ENCODE data around the gene CLEC20A. TPM values are rescaled to one million over a fixed set of nuclear protein-coding genes. Genes with fewer than 3 reads are reported as not detected.

CLEC20A gene
- total RNA-seq, 2 experiments from 2014 or later, result not detected

DNA sequence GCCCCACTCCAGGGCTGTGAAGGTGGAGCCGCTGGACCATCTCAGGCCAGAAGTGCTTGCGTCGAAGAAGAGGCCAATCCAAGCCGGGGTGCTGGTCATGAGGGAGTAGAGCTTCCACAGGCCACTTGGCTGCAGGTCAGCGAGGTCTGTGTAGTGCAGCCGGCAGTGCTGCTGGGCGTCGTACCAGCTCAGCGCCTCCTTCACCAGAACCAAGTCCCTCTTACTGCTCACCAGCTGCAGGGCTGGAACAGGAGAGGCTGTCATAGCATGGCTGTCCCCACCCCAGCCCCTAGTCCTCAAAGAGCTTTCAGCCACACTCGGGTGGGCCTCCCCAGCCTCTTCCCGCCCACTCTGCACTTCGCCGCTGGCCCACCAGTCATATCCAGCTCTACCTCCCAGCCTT lies 2.2 kb downstream of the CLEC20A start:
- intact Hi-C loops (cut with micrococcal nuclease), result no loop called here
- Mint-ChIP-seq H3K27ac (no peak overlapping the region), H3K4me3 (no peak overlapping the region), H3K27me3 (ENCODE audit: low read depth) (no peaks in the 10 kb centered on the region), H3K4me1 (ENCODE audit: low read depth) (no peaks in the 10 kb centered on the region), H3K36me3 (ENCODE audit: low read depth) (no peaks in the 10 kb centered on the region), H3K9me3 (no peaks in the 10 kb centered on the region)
- no peak for DNase-seq
- CTCF ChIA-PET, result interaction anchor here (0.6 to 0.8 kb wide), 2 partner anchors 41 to 195 kb away, joined by 3 to 5 read pairs; no protein-coding TSS in a partner anchor

DNA sequence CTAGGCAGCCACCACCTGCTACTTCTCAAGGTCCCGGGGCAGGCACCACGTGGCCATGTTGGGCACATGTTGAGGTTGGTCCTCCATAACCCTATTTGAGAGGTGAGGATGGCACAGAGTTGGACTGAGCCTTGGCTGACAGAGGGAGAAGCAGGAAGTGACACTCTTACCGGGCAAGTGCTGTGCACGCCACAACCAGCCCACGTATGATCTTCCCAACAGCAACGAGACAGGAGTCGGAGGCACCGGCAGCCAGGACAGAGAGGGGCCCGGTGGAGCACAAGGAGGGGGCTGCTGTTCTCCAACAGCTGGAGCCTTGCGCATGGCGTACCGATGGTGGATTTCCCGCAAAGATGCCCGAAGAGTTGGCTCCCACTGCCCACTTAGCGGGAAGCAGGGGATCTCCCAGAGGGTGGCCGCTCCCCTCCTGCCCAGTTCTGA lies 3.4 kb downstream of the CLEC20A start:
- Mint-ChIP-seq H3K4me1 (ENCODE audit: low read depth) (no peaks in the 10 kb centered on the region), H3K4me3 (no peak overlapping the region), H3K27me3 (ENCODE audit: low read depth) (peaks cover 5% of the 10 kb centered on the region), H3K27ac (no peak overlapping the region), H3K36me3 (ENCODE audit: low read depth) (no peaks in the 10 kb centered on the region), H3K9me3 (no peaks in the 10 kb centered on the region)
- no peak for DNase-seq
- intact Hi-C loops (cut with micrococcal nuclease), result no loop called here
- CTCF ChIA-PET, result no interaction called here

- H3K27ac Mint-ChIP-seq, result no peak overlapping the region
- H3K4me1 Mint-ChIP-seq (ENCODE audit: low read depth), result no peaks in the 10 kb centered on the region
- no peaks in the 10 kb centered on the region for H3K9me3 Mint-ChIP-seq
- CTCF ChIA-PET, result no interaction called here
- intact Hi-C loops (cut with micrococcal nuclease), result no loop called here
- peaks cover 13% of the 10 kb centered on the region for H3K27me3 Mint-ChIP-seq (ENCODE audit: low read depth)
- no peak for DNase-seq
- no peak overlapping the region for H3K4me3 Mint-ChIP-seq
- H3K36me3 Mint-ChIP-seq (ENCODE audit: low read depth), result no peaks in the 10 kb centered on the region
Observed at GRCh38 chr1:178492341-178492740, 4.4 kb downstream of the CLEC20A start.

DNA sequence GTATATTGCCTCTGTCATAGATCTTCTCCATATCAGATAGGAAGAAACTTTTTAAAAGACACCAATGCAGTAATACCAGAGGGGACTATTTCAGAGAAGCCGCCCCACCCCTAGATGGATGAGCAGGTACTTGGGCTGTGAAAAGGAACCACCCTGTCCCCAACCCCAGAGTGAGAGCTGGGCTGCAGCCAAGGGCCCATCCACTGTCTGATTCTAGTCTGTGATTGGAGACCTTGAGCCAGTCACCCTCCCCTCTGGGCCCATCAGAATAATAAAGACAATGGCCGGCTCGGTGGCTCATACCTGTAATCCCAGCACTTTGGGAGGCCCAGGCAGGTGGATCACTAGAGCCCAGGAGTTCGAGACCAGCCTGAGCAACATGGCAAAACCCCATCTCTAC lies 5.0 kb downstream of the CLEC20A start:
- Mint-ChIP-seq H3K9me3 (no peaks in the 10 kb centered on the region), H3K27me3 (ENCODE audit: low read depth) (peaks cover 14% of the 10 kb centered on the region), H3K36me3 (ENCODE audit: low read depth) (no peaks in the 10 kb centered on the region), H3K27ac (no peak overlapping the region), H3K4me3 (no peak overlapping the region), H3K4me1 (ENCODE audit: low read depth) (no peaks in the 10 kb centered on the region)
- DNase-seq, result no peak
- CTCF ChIA-PET, result no interaction called here
- intact Hi-C loops (cut with micrococcal nuclease), result no loop called here

- intact Hi-C loops (cut with micrococcal nuclease), result no loop called here
- Mint-ChIP-seq H3K27ac (no peak overlapping the region), H3K4me3 (no peak overlapping the region), H3K27me3 (ENCODE audit: low read depth) (peaks cover 15% of the 10 kb centered on the region), H3K9me3 (no peaks in the 10 kb centered on the region), H3K36me3 (ENCODE audit: low read depth) (no peaks in the 10 kb centered on the region), H3K4me1 (ENCODE audit: low read depth) (no peaks in the 10 kb centered on the region)
- no peak for DNase-seq
- CTCF ChIA-PET, result no interaction called here
Observed at GRCh38 chr1:178490967-178491366, 5.8 kb downstream of the CLEC20A start.

GRCh38 chr1:178490136-178490535 lies 6.6 kb downstream of the CLEC20A start:
- intact Hi-C loops (cut with micrococcal nuclease), result no loop called here
- H3K4me1 Mint-ChIP-seq (ENCODE audit: low read depth), result no peaks in the 10 kb centered on the region

DNA sequence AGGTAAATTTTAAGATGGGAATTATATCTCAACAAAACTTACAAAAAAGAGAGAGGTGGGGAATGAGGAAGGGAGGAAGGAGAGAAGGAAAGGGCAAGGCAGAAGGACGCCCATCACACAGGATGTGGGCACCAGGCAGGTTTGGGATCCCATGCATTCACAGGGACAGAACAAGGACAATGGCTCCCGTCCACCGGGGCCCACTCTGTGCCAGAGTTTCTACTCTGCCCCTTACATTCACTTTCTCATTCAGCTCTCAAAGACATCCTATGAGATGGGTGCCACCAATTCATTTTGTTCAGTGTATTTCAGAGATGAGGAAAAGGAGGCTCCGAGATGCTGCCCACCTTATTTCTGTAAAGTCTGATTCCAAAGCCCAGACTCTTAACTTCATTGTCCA lies 7.4 kb downstream of the CLEC20A start:
- H3K36me3 Mint-ChIP-seq (ENCODE audit: low read depth), result no peaks in the 10 kb centered on the region
- intact Hi-C loops (cut with micrococcal nuclease), result no loop called here
- CTCF ChIA-PET, result no interaction called here
- no peak overlapping the region for H3K4me3 Mint-ChIP-seq
- H3K27ac Mint-ChIP-seq, result no peak overlapping the region
- no peaks in the 10 kb centered on the region for H3K9me3 Mint-ChIP-seq
- DNase-seq, result no peak
- peaks cover 18% of the 10 kb centered on the region for H3K27me3 Mint-ChIP-seq (ENCODE audit: low read depth)
- H3K4me1 Mint-ChIP-seq (ENCODE audit: low read depth), result no peaks in the 10 kb centered on the region

More at GRCh38 chr1:178490136-178490535, 6.6 kb downstream of the CLEC20A start:
- no peak for DNase-seq
- CTCF ChIA-PET, result no interaction called here
- H3K27ac Mint-ChIP-seq, result no peak overlapping the region
- no peak overlapping the region for H3K4me3 Mint-ChIP-seq
- H3K27me3 Mint-ChIP-seq (ENCODE audit: low read depth), result peaks cover 18% of the 10 kb centered on the region
- H3K36me3 Mint-ChIP-seq (ENCODE audit: low read depth), result no peaks in the 10 kb centered on the region
- no peaks in the 10 kb centered on the region for H3K9me3 Mint-ChIP-seq

- no peaks in the 10 kb centered on the region for H3K9me3 Mint-ChIP-seq
- DNase-seq, result no peak
- H3K4me1 Mint-ChIP-seq (ENCODE audit: low read depth), result no peaks in the 10 kb centered on the region
- CTCF ChIA-PET, result interaction anchor here (1.3 kb wide), 1 partner anchor 12 kb away, joined by 3 read pairs; no protein-coding TSS in a partner anchor
- H3K27me3 Mint-ChIP-seq (ENCODE audit: low read depth), result peaks cover 18% of the 10 kb centered on the region
- H3K36me3 Mint-ChIP-seq (ENCODE audit: low read depth), result no peaks in the 10 kb centered on the region
- no peak overlapping the region for H3K4me3 Mint-ChIP-seq
- no peak overlapping the region for H3K27ac Mint-ChIP-seq
- intact Hi-C loops (cut with micrococcal nuclease), result no loop called here
Observed at GRCh38 chr1:178488393-178488792, 8.4 kb downstream of the CLEC20A start.

- Mint-ChIP-seq H3K27me3 (ENCODE audit: low read depth) (peaks cover 18% of the 10 kb centered on the region), H3K4me1 (ENCODE audit: low read depth) (no peaks in the 10 kb centered on the region), H3K36me3 (ENCODE audit: low read depth) (no peaks in the 10 kb centered on the region), H3K27ac (no peak overlapping the region), H3K9me3 (no peaks in the 10 kb centered on the region), H3K4me3 (no peak overlapping the region)
- CTCF ChIA-PET, result no interaction called here
- intact Hi-C loops (cut with micrococcal nuclease), result no loop called here
- DNase-seq, result no peak
Observed at GRCh38 chr1:178487070-178487615, 9.6 kb downstream of the CLEC20A start.

- CTCF ChIA-PET, result interaction anchor here (1.0 kb wide), 1 partner anchor 15 kb away, joined by 4 read pairs; no protein-coding TSS in a partner anchor
Observed at GRCh38 chr1:178486100-178487069, 10.4 kb downstream of the CLEC20A start.

GRCh38 chr1:178485541-178485981 lies 11.2 kb downstream of the CLEC20A start:
- Mint-ChIP-seq H3K27ac (no peak overlapping the region), H3K9me3 (no peaks in the 10 kb centered on the region), H3K36me3 (ENCODE audit: low read depth) (no peaks in the 10 kb centered on the region), H3K27me3 (ENCODE audit: low read depth) (peaks cover 18% of the 10 kb centered on the region), H3K4me3 (no peak overlapping the region), H3K4me1 (ENCODE audit: low read depth) (no peaks in the 10 kb centered on the region)
- CTCF ChIA-PET, result interaction anchor here (1.0 kb wide), 1 partner anchor 15 kb away, joined by 4 read pairs; no protein-coding TSS in a partner anchor
- no peak for DNase-seq
- intact Hi-C loops (cut with micrococcal nuclease), result no loop called here

More at GRCh38 chr1:178486100-178487069, 10.4 kb downstream of the CLEC20A start:
- Mint-ChIP-seq H3K4me3 (no peak overlapping the region), H3K9me3 (no peaks in the 10 kb centered on the region), H3K27ac (no peak overlapping the region), H3K36me3 (ENCODE audit: low read depth) (no peaks in the 10 kb centered on the region), H3K4me1 (ENCODE audit: low read depth) (no peaks in the 10 kb centered on the region), H3K27me3 (ENCODE audit: low read depth) (peaks cover 18% of the 10 kb centered on the region)
- intact Hi-C loops (cut with micrococcal nuclease), result no loop called here
- no peak for DNase-seq

DNA sequence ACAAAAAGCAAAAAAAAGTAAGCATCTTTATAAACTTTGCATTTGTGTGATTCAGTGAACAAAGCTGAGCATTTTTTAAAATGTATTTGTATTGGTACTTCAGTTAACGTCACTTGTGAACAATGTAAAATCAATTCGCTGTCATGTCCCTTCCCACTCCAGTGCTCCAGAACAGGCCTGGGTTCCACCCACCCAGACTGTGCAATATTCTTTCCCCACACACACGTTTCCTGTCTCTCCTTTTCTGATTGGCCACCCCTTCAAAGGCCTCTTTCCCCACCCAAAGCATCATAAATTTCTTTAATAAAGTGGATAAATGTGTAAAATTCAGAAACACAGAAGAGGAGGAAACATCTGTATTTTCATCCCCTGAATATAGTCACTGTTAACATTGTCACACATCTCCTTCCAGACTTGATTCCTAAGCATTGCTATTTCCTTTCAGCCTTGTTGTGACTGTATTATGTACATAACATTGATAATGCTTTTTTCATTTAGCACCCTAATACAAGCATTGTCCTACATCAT lies 12.0 kb downstream of the CLEC20A start:
- Mint-ChIP-seq H3K36me3 (ENCODE audit: low read depth) (no peaks in the 10 kb centered on the region), H3K9me3 (no peaks in the 10 kb centered on the region), H3K27me3 (ENCODE audit: low read depth) (peaks cover 18% of the 10 kb centered on the region), H3K4me1 (ENCODE audit: low read depth) (no peaks in the 10 kb centered on the region), H3K4me3 (no peak overlapping the region), H3K27ac (no peak overlapping the region)
- no peak for DNase-seq
- CTCF ChIA-PET, result no interaction called here
- intact Hi-C loops (cut with micrococcal nuclease), result no loop called here

All from activated naive CD4-positive, alpha-beta T cell treated with anti-CD3 and anti-CD28 coated beads for 36 hours (primary cell).